ENCODE results near the gene TAOK3. TPM values are rescaled to one million over a fixed set of nuclear protein-coding genes. Genes with fewer than 3 reads are reported as not detected.
"Not testable (repeated sequence)": the region's sequence is repeated elsewhere in the genome, so short reads cannot be mapped to it uniquely, and the experiment has no call there.

The TAOK3 gene
- total RNA-seq, 1 donor from 2014 or later = 28.6 TPM

GRCh38 chr12:118311666-118312065 is 61.0 kb downstream of the TAOK3 start:
- H3K4me3 Mint-ChIP-seq (ENCODE audit: unreplicated experiment) = no peak overlapping the region
- H3K27ac Mint-ChIP-seq (ENCODE audit: unreplicated experiment) = no peak overlapping the region
- H3K36me3 Mint-ChIP-seq (ENCODE audit: unreplicated experiment) = no peaks in the 10 kb centered on the region
- peaks cover 47% of the 10 kb centered on the region for H3K4me1 Mint-ChIP-seq (ENCODE audit: unreplicated experiment)
- no peak for DNase-seq (ENCODE audit: extremely low spot score, unreplicated experiment)
- H3K27me3 Mint-ChIP-seq (ENCODE audit: unreplicated experiment) = no peaks in the 10 kb centered on the region
- H3K9me3 Mint-ChIP-seq (ENCODE audit: unreplicated experiment) = no peaks in the 10 kb centered on the region
- no peak for TF ChIP-seq CTCF (IDR thresholded peaks at IDR 0.05)

GRCh38 chr12:118310320-118310719 is 62.4 kb downstream of the TAOK3 start:
- Mint-ChIP-seq H3K4me1 (ENCODE audit: unreplicated experiment) (peaks cover 39% of the 10 kb centered on the region), H3K9me3 (ENCODE audit: unreplicated experiment) (no peaks in the 10 kb centered on the region), H3K36me3 (ENCODE audit: unreplicated experiment) (no peaks in the 10 kb centered on the region), H3K27me3 (ENCODE audit: unreplicated experiment) (no peaks in the 10 kb centered on the region), H3K4me3 (ENCODE audit: unreplicated experiment) (no peak overlapping the region), H3K27ac (ENCODE audit: unreplicated experiment) (no peak overlapping the region)
- no peak for TF ChIP-seq CTCF (IDR thresholded peaks at IDR 0.05)
- no peak for DNase-seq (ENCODE audit: extremely low spot score, unreplicated experiment)

GRCh38 chr12:118308006-118308405 is 64.7 kb downstream of the TAOK3 start:
- H3K4me1 Mint-ChIP-seq (ENCODE audit: unreplicated experiment) = peaks cover 37% of the 10 kb centered on the region
- H3K4me3 Mint-ChIP-seq (ENCODE audit: unreplicated experiment); H3K9me3 Mint-ChIP-seq (ENCODE audit: unreplicated experiment); DNase-seq (ENCODE audit: extremely low spot score, unreplicated experiment); H3K27me3 Mint-ChIP-seq (ENCODE audit: unreplicated experiment); H3K36me3 Mint-ChIP-seq (ENCODE audit: unreplicated experiment): not testable (repeated sequence)
- H3K27ac Mint-ChIP-seq (ENCODE audit: unreplicated experiment) = peak overlapping the region; percentile 88

- Mint-ChIP-seq H3K27ac (ENCODE audit: unreplicated experiment) (peak overlapping the region; percentile 88), H3K27me3 (ENCODE audit: unreplicated experiment) (no peaks in the 10 kb centered on the region), H3K4me3 (ENCODE audit: unreplicated experiment) (peak overlapping the region; percentile 66), H3K4me1 (ENCODE audit: unreplicated experiment) (peaks cover 36% of the 10 kb centered on the region), H3K9me3 (ENCODE audit: unreplicated experiment) (no peaks in the 10 kb centered on the region), H3K36me3 (ENCODE audit: unreplicated experiment) (no peaks in the 10 kb centered on the region)
- TF ChIP-seq CTCF (IDR thresholded peaks at IDR 0.05) = no peak
- DNase-seq (ENCODE audit: extremely low spot score, unreplicated experiment) = no peak
Measured at GRCh38 chr12:118307069-118307954, 65.4 kb downstream of the TAOK3 start.

GRCh38 chr12:118304093-118304492 is 68.6 kb downstream of the TAOK3 start:
- no peak for TF ChIP-seq CTCF (IDR thresholded peaks at IDR 0.05)
- H3K36me3 Mint-ChIP-seq (ENCODE audit: unreplicated experiment) = no peaks in the 10 kb centered on the region
- H3K9me3 Mint-ChIP-seq (ENCODE audit: unreplicated experiment) = no peaks in the 10 kb centered on the region
- DNase-seq (ENCODE audit: extremely low spot score, unreplicated experiment) = no peak
- H3K27ac Mint-ChIP-seq (ENCODE audit: unreplicated experiment) = no peak overlapping the region
- peaks cover 43% of the 10 kb centered on the region for H3K4me1 Mint-ChIP-seq (ENCODE audit: unreplicated experiment)
- no peak overlapping the region for H3K4me3 Mint-ChIP-seq (ENCODE audit: unreplicated experiment)
- no peaks in the 10 kb centered on the region for H3K27me3 Mint-ChIP-seq (ENCODE audit: unreplicated experiment)
